Stomach (tissue), 9 donors: ENCODE results near the gene CHST14. TPM values are rescaled to one million over a fixed set of nuclear protein-coding genes. Genes with fewer than 3 reads are reported as not detected.

Experiments used
- DNase-seq, 2 donors: peaks; one replicate each; pipeline versions ENCODE4 v3.0.0 to v3.0.0-alpha.2; 2013 to 2019
- H3K27ac ChIP-seq, 5 donors: fragments of 200-600 bp in 4 of 5; sonication (generic) in 4 of 5; one replicate each; pipeline ENCODE4 v1.5.1; 2013 to 2019; ENCODE audit warnings: mild to moderate bottlenecking in 1 of 5, moderate library complexity in 1 of 5
- H3K27me3 ChIP-seq, 3 donors: fragments of 200-600 bp; sonication (generic); one replicate each; pipeline ENCODE4 v1.5.1; 2017 to 2019; ENCODE audit warnings: mixed run types in 1 of 3
- H3K36me3 ChIP-seq, 4 donors: fragments of 200-600 bp; sonication (generic); 1 replicate in 3 of 4; 2 replicates in 1 of 4; pipeline ENCODE4 v1.5.1; 2016 to 2019
- H3K4me1 ChIP-seq, 4 donors: fragments of 200-600 bp; sonication (generic); one replicate each; pipeline ENCODE4 v1.5.1; 2016 to 2019
- H3K4me3 ChIP-seq, 4 donors: fragments of 200-600 bp; sonication (generic) in 3 of 4; one replicate each; pipeline ENCODE4 v1.5.1; 2016 to 2019; ENCODE audit warnings: mild to moderate bottlenecking in 1 of 4
- H3K9me3 ChIP-seq, 4 donors: fragments of 200-600 bp; sonication (generic); one replicate each; pipeline ENCODE4 v1.5.1; 2016 to 2019
- CTCF ChIP-seq, 7 experiments: fragments of 450-650 bp in 4 of 7; fragments of 200-600 bp in 3 of 7; sonication (generic) in 3 of 7; IDR thresholded peaks; one replicate each; pipeline ENCODE4 v1.5.1; 2016 to 2019; ENCODE audit warnings: antibody characterized with exemption in 7 of 7, control low read depth in 2 of 7, mild to moderate bottlenecking in 1 of 7
- EP300 ChIP-seq: sonication (generic); formaldehyde crosslinking; IDR thresholded peaks from one replicate; pipeline ENCODE4 v1.6.1; 2017; ENCODE audit warnings: antibody characterized with exemption
- POLR2A ChIP-seq, 4 donors: fragments of 450-650 bp; IDR thresholded peaks; one replicate each; pipeline ENCODE4 v1.6.1; 2016; ENCODE audit warnings: antibody characterized with exemption in 4 of 4, control low read depth in 2 of 4, mild to moderate bottlenecking in 1 of 4, moderate library complexity in 1 of 4
- POLR2AphosphoS5 ChIP-seq, 3 donors: sonication (generic); formaldehyde crosslinking; IDR thresholded peaks; one replicate each; pipeline ENCODE4 v1.6.1; 2016; ENCODE audit warnings: antibody characterized with exemption in 3 of 3
- WGBS, 5 donors: extraction: QIAGEN DNeasy Blood & Tissue Kit in 3 of 5; methylation state at CpG; one replicate each; pipeline versions ENCODE4 v1.1.5 to v1.1.7; 2013 to 2018; 5-methylcytosine and 5-hydroxymethylcytosine counted together
- intact Hi-C: fragments of 100-400 bp; cut with DNase I; formaldehyde crosslinking; loops from one replicate; pipeline ENCODE4 v1.15.1; 2023; ENCODE audit warnings: low total_unique reads
- polyA plus RNA-seq, 3 donors: library from polyadenylated mRNA; stranded (reverse); fragments of 200-250 nt; gene quantifications; one replicate each; pipeline ENCODE4 v1.2.3, GENCODE V29; 2013
- total RNA-seq, 5 donors: library from RNA; depleted of rRNA; stranded (reverse); fragments of >200 nt; gene quantifications; one replicate each; pipeline versions ENCODE4 v1.1.0 to v1.2.3, GENCODE V29; 2014 to 2016
- donor health status: healthy with polysubstance abuse.
- donor health status: Bipolar disorder and iron deficiency.
- donor health status: healthy.

The CHST14 gene
- total and polyA plus RNA-seq, 8 donors = 0.92 to 14.6 (median 5.1) TPM

GRCh38 chr15:40456738-40457137 lies 14.0 kb upstream of the CHST14 start:
- Histone ChIP-seq H3K27ac (no peak overlapping the region), H3K9me3 (no peaks in the 10 kb centered on the region), H3K36me3 (peaks cover 18 to 36% (median 35%) of the 10 kb centered on the region in 4 donors), H3K27me3 (no peaks in the 10 kb centered on the region), H3K4me1 (peaks cover 29 to 51% (median 49%) of the 10 kb centered on the region in 4 donors), H3K4me3 (no peak overlapping the region)
- intact Hi-C loops = no loop called here
- 48 to 65% (median 57%) methylated on average over 4 of the region's 4 CpGs for WGBS, 5 donors
- TF ChIP-seq POLR2AphosphoS5 (IDR thresholded peaks at IDR 0.05) (no peak), CTCF (IDR thresholded peaks at IDR 0.05) (no peak), EP300 (no peak), POLR2A (IDR thresholded peaks at IDR 0.05) (no peak)
- DNase-seq = no peak

GRCh38 chr15:40458495-40459371 lies 12.1 kb upstream of the CHST14 start:
- DNase-seq = no peak
- WGBS, 5 donors = 94 to 97% (median 96%) methylated on average over 22 to 37 of the region's 37 CpGs
- no peak overlapping the region for H3K27ac ChIP-seq
- TF ChIP-seq POLR2A (IDR thresholded peaks at IDR 0.05) (no peak), CTCF (IDR thresholded peaks at IDR 0.05) (no peak), POLR2AphosphoS5 (IDR thresholded peaks at IDR 0.05) (no peak), EP300 (no peak)
- H3K9me3 ChIP-seq = no peaks in the 10 kb centered on the region
- H3K27me3 ChIP-seq = no peaks in the 10 kb centered on the region
- H3K4me1 ChIP-seq = peaks cover 25 to 34% (median 33%) of the 10 kb centered on the region in 4 donors
- H3K36me3 ChIP-seq = peaks cover 26 to 56% (median 54%) of the 10 kb centered on the region in 4 donors
- intact Hi-C loops = no loop called here
- H3K4me3 ChIP-seq = no peak overlapping the region

GRCh38 chr15:40459391-40460015 lies 11.3 kb upstream of the CHST14 start:
- Histone ChIP-seq H3K9me3 (no peaks in the 10 kb centered on the region), H3K27ac (no peak overlapping the region), H3K4me3 (no peak overlapping the region), H3K36me3 (peaks cover 34 to 64% (median 62%) of the 10 kb centered on the region in 4 donors), H3K27me3 (no peaks in the 10 kb centered on the region), H3K4me1 (peaks cover 22 to 26% (median 25%) of the 10 kb centered on the region in 4 donors)
- DNase-seq = no peak
- intact Hi-C loops = no loop called here
- WGBS, 5 donors = 82 to 97% (median 97%) methylated on average over 9 to 19 of the region's 19 CpGs
- TF ChIP-seq POLR2AphosphoS5 (IDR thresholded peaks at IDR 0.05) = no peak
- TF ChIP-seq CTCF (IDR thresholded peaks at IDR 0.05) = no peak
- TF ChIP-seq EP300 = no peak
- TF ChIP-seq POLR2A (IDR thresholded peaks at IDR 0.05) = no peak

GRCh38 chr15:40460404-40460803 lies 10.4 kb upstream of the CHST14 start:
- intact Hi-C loops = no loop called here
- WGBS, 5 donors = 85 to 100% (median 94%) methylated on average over 2 of the region's 2 CpGs

More at GRCh38 chr15:40460404-40460803, 10.4 kb upstream of the CHST14 start:
- Histone ChIP-seq H3K27ac (no peak overlapping the region), H3K27me3 (no peaks in the 10 kb centered on the region), H3K9me3 (no peaks in the 10 kb centered on the region), H3K4me3 (no peak overlapping the region), H3K4me1 (peaks cover 13 to 17% (median 16%) of the 10 kb centered on the region in 4 donors), H3K36me3 (peaks cover 43 to 73% (median 71%) of the 10 kb centered on the region in 4 donors)
- no peak for TF ChIP-seq POLR2A (IDR thresholded peaks at IDR 0.05)
- no peak for TF ChIP-seq EP300
- TF ChIP-seq POLR2AphosphoS5 (IDR thresholded peaks at IDR 0.05) = no peak
- TF ChIP-seq CTCF (IDR thresholded peaks at IDR 0.05) = no peak
- no peak for DNase-seq
